AG04450 (cell line): Measurements from ENCODE around the gene NPAS1. TPM values are rescaled to one million over a fixed set of nuclear protein-coding genes. Genes with fewer than 3 reads are reported as not detected.

Experiments used
- CTCF ChIA-PET: fragments of 300-600, 350-600 bp; formaldehyde crosslinking; extraction: SDS; loops from one replicate; lab custom pipeline; 2022; ENCODE audit warnings: antibody characterized with exemption, inconsistent platforms; lab: Charles Lee
- POLR2A ChIA-PET: fragments of 350-600 bp; formaldehyde crosslinking; extraction: SDS; loops from one replicate; lab custom pipeline; 2021; ENCODE audit warnings: antibody characterized with exemption, inconsistent platforms; lab: Yijun Ruan, JAX
- DNase-seq: peaks from one replicate; pipeline ENCODE4 v3.0.0-alpha.2; 2011; ENCODE audit warnings: low read depth, low spot score
- H3K27ac ChIP-seq: one replicate; pipeline ENCODE4 v1.5.1; 2012; ENCODE audit warnings: low read depth, low read length, control low read depth
- H3K27me3 ChIP-seq: one replicate; pipeline ENCODE4 v1.6.0; 2012; ENCODE audit warnings: low read length; ENCODE audit not compliant: control insufficient read depth, insufficient read depth
- H3K4me3 ChIP-seq: 2 replicates; pipeline ENCODE4 v1.5.1; 2011; ENCODE audit warnings: mild to moderate bottlenecking, low read depth, low read length, control low read depth
- H3K9me3 ChIP-seq: 2 replicates; pipeline ENCODE4 v1.5.1; 2012; ENCODE audit warnings: low read length; ENCODE audit not compliant: control insufficient read depth, insufficient read depth
- CTCF ChIP-seq: IDR thresholded peaks from 2 replicates; pipeline ENCODE4 v1.5.1; 2011; ENCODE audit warnings: low read depth, low read length, control low read depth, inconsistent platforms
- polyA plus RNA-seq: library from polyadenylated mRNA; depleted of rRNA; stranded (reverse); fragments of >200 nt; gene quantifications from 2 replicates; pipeline ENCODE4 v1.2.3, GENCODE V29; 2011

The NPAS1 gene
- polyA plus RNA-seq, 1 experiment: 0.30 TPM

DNA sequence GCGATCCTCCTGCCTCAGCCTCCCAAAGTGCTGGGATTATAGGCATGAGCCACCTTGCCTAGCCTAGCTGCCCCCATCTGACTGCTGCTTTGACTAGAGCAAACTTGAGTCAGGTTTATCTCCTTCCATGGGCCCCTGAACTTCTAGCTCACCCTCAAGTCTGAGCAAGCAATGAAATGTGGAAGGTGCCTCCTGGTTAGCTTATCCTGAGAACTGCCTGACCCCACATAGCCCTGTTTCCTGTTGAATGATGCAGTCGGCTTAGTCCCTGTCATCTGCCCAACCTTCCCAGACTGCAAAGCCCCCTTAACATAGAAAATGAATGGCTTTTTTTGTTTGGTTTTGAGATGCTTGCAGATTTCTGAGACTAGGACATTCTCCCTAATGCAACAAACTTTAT lies 37.7 kb downstream of the NPAS1 start:
- no peak overlapping the region for H3K4me3 ChIP-seq
- ChIA-PET CTCF (no interaction called here), POLR2A (no interaction called here)
- no peaks in the 10 kb centered on the region for H3K9me3 ChIP-seq
- no peak overlapping the region for H3K27ac ChIP-seq
- DNase-seq: no peak
- H3K27me3 ChIP-seq: no peaks in the 10 kb centered on the region
- TF ChIP-seq CTCF: no peak

DNA sequence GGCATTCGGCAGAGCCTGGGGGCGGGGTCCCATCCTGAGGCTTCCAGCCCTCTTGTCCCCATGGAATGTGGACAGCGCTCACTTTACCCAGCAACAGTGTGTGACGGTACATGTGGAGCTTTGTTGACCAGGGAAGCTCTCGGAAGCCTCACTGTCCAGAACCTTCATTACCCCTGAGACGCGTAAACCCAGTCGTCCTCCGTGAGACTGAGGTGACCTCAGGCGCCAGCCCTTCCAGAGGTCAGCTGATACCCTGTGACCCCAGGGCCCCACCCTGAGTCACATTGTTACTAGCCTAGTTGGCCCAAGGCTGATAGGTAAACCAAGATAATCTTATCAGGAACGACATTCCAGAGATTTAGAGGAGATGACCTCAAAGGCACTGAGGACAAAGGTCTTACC lies 39.0 kb downstream of the NPAS1 start:
- TF ChIP-seq CTCF: no peak
- POLR2A ChIA-PET: interaction anchor here (1.1 kb wide), 1 partner anchor 10 kb away, joined by 3 read pairs; no protein-coding TSS in a partner anchor

DNA sequence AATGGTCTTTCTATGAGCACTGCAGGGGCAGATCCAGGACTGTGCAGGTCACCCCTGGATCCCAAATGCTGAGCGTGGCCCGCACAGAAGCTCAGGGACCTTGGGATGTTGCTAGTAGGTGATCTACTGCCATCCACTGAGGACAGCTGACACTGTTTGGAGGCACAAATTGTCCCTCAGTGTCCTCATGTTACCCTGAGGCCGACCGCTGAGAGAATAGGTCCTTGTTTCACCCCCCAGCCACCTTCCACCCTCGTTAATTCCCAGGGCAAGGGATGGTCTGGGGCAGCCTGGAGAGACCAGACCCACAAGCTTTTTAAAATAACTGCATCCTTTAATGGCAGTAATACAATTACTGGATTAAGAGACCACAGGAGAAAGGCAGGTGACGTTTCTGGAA lies 44.2 kb downstream of the NPAS1 start:
- no peak for TF ChIP-seq CTCF
- no peak for DNase-seq
- ChIA-PET CTCF (interaction anchor here (0.6 to 2.2 kb wide), 5 partner anchors 16 to 298 kb away, joined by 3 to 6 read pairs (median 3); no protein-coding TSS in a partner anchor), POLR2A (interaction anchor here (1.2 kb wide), 1 partner anchor 15 kb away, joined by 3 read pairs; no protein-coding TSS in a partner anchor)
- Histone ChIP-seq H3K9me3 (no peaks in the 10 kb centered on the region; the same call in 1 of the 2 replicates), H3K27me3 (no peaks in the 10 kb centered on the region), H3K27ac (no peak overlapping the region), H3K4me3 (no peak overlapping the region)

More for the DNA sequence above, 39.0 kb downstream of the NPAS1 start:
- Histone ChIP-seq H3K27me3 (no peaks in the 10 kb centered on the region), H3K4me3 (no peak overlapping the region), H3K9me3 (no peaks in the 10 kb centered on the region), H3K27ac (no peak overlapping the region)
- DNase-seq: no peak
- CTCF ChIA-PET: interaction anchor here (0.6 to 0.8 kb wide), 2 partner anchors 46 to 67 kb away, joined by 3 read pairs; no protein-coding TSS in a partner anchor

GRCh38 chr19:47065242-47065641 lies 45.6 kb downstream of the NPAS1 start:
- no peak for DNase-seq
- Histone ChIP-seq H3K27ac (no peak overlapping the region), H3K27me3 (no peaks in the 10 kb centered on the region), H3K4me3 (no peak overlapping the region), H3K9me3 (no peaks in the 10 kb centered on the region; the same call in 1 of the 2 replicates)
- ChIA-PET POLR2A (no interaction called here), CTCF (no interaction called here)
- TF ChIP-seq CTCF: no peak

DNA sequence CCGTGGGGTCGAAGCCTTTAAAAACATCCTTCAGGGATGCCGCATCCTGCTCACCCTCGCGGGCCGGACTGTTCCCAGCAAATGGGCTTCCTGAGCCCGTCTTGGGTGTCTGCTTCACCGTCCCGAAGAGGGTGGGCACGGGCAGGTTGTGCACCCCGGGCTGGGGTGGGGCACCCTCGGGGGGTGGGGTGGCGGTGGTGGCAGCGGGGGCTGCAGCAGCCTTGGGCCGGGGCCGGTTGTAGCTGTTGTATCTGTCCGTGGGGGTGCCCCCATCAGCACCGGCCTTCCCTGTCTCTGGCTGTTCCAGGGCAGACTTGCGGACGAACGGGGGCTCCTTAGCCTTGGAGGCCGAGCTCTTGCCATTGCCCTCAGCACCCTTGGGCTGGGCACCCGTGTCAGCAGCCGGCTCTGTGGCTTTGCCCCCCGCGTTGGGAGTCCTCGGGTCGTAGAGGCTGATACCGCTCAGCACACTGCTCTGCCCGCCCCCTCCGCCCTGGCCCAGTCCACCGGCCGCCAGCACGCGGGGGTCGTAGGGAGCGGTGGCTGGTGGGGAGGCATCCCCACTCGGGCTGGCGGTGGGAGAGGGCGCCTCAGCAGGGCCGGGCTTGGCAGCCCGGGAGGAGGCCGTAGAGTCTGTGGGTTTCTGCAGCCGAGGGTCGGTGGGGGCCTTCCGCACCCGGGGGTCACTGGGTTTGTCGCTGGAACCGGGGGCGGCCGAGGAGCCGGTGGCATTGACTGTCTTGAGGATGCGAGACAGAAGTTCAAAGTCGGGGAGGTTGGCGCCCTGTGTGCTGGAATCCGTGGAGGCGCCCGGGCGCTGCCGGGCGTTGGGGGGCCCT lies 47.0 kb downstream of the NPAS1 start:
- TF ChIP-seq CTCF: no peak
- no peak for DNase-seq
- Histone ChIP-seq H3K27me3 (no peaks in the 10 kb centered on the region), H3K9me3 (no peaks in the 10 kb centered on the region; the same call in 1 of the 2 replicates), H3K4me3 (no peak overlapping the region), H3K27ac (no peak overlapping the region)
- ChIA-PET CTCF (interaction anchor here (0.5 kb wide), 1 partner anchor 786 kb away, joined by 3 read pairs; no protein-coding TSS in a partner anchor), POLR2A (no interaction called here)
